Ammon's horn (tissue), 1 donor: ENCODE results near the gene OR2T5.
"Not testable (repeated sequence)": the region's sequence is repeated elsewhere in the genome, so short reads cannot be mapped to it uniquely, and the experiment has no call there.

Source experiments
- DNase-seq: peaks from one replicate; pipeline ENCODE4 v3.0.0-alpha.2; 2016; ENCODE audit warnings: low spot score

OR2T5 gene

DNA sequence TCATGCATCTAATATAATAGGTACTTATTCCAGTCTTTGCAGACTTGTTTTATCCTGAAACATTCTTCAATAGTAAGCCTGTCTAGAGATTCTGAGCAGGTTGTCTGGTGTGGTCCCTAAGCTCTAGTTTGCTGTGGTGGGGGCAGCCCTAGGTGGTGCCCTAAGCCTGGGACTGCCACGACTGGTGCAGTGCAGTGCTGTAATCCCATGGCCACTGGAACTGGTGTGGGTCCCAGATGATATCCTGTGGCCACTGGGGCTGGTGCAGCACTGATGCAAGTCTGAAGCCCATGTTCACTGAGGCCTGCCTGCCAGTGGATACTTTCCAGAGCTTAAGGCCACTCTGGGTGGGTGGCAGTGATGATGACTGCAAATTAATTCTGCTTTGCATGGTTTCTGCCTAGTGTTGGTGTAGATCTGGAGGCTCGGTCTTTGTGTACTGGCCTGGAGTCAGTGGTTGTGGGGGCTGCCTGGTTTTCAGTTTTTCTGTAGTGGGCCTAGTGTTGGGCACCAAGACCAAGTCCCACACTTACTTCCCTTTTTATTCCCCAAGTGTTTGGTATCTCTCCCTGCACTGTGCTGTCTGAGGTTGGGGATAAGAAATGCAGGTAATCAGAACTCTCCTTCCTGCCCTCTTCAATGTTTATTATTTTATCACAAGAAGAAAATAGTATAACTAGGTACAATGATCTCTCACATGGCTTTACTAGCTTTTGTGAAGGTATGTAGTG, 12.1 kb downstream of the OR2T5 start:
- not testable (repeated sequence) for DNase-seq

DNA sequence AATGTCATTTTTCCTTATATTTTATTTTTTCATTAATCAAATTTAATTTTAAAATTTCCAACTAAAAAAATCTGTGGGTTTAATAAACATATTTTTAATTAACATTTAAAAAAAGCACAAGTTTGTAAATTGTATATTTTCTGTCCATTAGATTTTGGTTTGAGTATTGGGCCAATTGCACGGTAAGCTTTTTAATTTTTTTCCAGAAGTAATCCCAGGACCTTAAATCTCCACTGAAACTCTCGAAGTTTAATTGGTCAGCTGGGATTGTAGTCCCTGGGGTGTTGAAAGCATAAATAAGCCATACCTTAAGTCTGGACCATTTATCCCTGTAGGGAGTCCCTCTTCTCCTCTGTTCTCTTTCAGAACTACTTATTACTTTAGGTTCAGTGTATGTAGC, 19.4 kb downstream of the OR2T5 start, which contains the start of gene OR2G6:
Gene OR2G6, plus strand, starts transcription at position 301 of the 400 bp plus-strand sequence. CDS start 13,574 bp downstream, outside the sequence.
- not testable (repeated sequence) for DNase-seq

- DNase-seq: not testable (repeated sequence)
These were observed 21.8 kb downstream of the OR2T5 start for GRCh38 chr1:248510217-248510616.

GRCh38 chr1:248521856-248522255, 33.5 kb downstream of the OR2T5 start:
- no peak for DNase-seq

DNA sequence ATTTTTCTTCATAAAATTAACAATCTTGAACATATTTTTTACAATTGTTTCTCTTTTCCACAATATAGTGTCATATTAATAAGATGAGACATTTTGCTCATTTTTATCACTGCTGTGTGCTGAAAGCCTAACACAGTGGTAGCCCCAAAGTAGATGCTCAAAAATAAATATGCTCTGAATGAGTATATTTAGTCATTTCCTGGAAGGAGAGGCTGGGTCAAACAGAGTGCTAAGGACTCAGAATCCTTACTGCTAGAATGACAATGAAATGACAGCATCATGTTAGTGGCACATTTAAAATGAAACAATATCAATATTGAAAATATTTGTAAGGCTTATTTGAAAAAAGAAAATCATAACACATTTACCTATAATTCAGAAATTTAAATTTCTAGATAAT, 49.1 kb downstream of the OR2T5 start:
- DNase-seq: not testable (repeated sequence)
